ENCODE measurements around the gene LONRF3. TPM values are rescaled to one million over a fixed set of nuclear protein-coding genes. Genes with fewer than 3 reads are reported as not detected.

LONRF3 gene
- total and polyA plus RNA-seq, 2 of the 13 experiments (the other 11 are each of a cell fraction or from before 2014, with no cell fraction given) = 4.8 to 11.6 TPM

DNA sequence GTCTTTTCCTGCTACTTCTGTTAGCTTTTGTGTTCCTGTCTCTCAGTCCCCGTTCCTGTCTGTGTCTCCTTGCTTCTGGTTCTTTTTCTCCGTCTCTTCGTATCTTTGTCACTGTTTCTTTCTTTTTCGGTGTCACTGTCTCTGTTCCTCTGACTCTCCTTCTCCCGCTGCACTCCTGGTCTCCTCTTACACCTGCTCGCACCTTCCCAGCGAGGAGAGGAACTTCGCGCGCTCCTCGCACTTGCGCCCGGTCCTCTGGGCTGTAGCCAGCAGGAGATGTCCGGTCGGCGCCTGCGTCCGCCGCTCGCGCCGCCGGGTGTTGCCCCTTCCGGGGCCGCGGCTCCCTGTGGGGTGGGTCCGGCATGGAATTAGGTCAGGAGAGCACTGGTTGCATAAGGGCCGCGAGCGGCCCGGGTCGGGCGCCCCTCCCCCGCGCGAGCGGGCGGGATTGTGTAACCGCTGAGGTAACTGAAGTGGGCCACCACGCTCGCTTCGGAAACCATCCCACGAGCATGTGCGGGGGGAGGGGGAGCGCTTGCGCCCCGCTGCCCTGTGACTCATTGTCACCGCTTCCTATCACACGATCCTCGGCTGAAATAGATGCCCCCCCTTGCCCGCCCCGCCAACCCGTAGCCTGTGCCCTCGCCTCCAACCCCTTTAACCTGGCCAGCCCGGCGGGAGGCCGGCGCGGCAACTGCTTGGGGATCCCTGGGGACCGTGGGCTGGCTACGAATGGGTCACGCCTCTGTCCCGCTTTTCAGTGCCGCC lies 1.6 kb downstream of the LONRF3 start (continued):
- TF ChIP-seq, protein P1, sequence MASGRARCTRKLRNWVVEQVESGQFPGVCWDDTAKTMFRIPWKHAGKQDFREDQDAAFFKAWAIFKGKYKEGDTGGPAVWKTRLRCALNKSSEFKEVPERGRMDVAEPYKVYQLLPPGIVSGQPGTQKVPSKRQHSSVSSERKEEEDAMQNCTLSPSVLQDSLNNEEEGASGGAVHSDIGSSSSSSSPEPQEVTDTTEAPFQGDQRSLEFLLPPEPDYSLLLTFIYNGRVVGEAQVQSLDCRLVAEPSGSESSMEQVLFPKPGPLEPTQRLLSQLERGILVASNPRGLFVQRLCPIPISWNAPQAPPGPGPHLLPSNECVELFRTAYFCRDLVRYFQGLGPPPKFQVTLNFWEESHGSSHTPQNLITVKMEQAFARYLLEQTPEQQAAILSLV (CRISPR knock-in tag; IDR thresholded peaks at IDR 0.05; ENCODE audit: borderline replicate concordance) = no peak
- TF ChIP-seq ZNF24 (IDR thresholded peaks at IDR 0.05) = no peak
- TF ChIP-seq ZFP36L2 (CRISPR knock-in tag; IDR thresholded peaks at IDR 0.05) = no peak
- no peak for TF ChIP-seq ZKSCAN1 (IDR thresholded peaks at IDR 0.05; ENCODE audit: low read length)
- TF ChIP-seq, protein P2, sequence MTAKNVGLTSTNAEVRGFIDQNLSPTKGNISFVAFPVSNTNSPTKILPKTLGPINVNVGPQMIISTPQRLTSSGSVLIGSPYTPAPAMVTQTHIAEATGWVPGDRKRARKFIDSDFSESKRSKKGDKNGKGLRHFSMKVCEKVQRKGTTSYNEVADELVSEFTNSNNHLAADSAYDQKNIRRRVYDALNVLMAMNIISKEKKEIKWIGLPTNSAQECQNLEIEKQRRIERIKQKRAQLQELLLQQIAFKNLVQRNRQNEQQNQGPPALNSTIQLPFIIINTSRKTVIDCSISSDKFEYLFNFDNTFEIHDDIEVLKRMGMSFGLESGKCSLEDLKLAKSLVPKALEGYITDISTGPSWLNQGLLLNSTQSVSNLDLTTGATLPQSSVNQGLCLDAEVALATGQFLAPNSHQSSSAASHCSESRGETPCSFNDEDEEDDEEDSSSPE (CRISPR knock-in tag; IDR thresholded peaks at IDR 0.05) = peak; percentile 54
- TF ChIP-seq PHB2 (IDR thresholded peaks at IDR 0.05; ENCODE audit: partially characterized antibody) = no peak
- TF ChIP-seq RBFOX2 (IDR thresholded peaks at IDR 0.05; ENCODE audit: low read depth, low read length) = peak; percentile 42; the same call in 1 of the 2 replicates
- TF ChIP-seq CEBPG (CRISPR knock-in tag; IDR thresholded peaks at IDR 0.05) = peak; percentile 89
- TF ChIP-seq, protein P3, sequence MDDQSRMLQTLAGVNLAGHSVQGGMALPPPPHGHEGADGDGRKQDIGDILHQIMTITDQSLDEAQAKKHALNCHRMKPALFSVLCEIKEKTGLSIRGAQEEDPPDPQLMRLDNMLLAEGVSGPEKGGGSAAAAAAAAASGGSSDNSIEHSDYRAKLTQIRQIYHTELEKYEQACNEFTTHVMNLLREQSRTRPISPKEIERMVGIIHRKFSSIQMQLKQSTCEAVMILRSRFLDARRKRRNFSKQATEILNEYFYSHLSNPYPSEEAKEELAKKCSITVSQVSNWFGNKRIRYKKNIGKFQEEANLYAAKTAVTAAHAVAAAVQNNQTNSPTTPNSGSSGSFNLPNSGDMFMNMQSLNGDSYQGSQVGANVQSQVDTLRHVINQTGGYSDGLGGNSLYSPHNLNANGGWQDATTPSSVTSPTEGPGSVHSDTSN (CRISPR knock-in tag; IDR thresholded peaks at IDR 0.05; ENCODE audit: borderline replicate concordance) = no peak
- TF ChIP-seq ZNF670 (CRISPR knock-in tag; IDR thresholded peaks at IDR 0.05; ENCODE audit: borderline replicate concordance) = no peak
- 0 out of 2 replicates have a peak, but pooled peaks have one; percentile 20 for TF ChIP-seq MIER3 (CRISPR knock-in tag; IDR thresholded peaks at IDR 0.05; ENCODE audit: borderline replicate concordance)
- no peak for TF ChIP-seq TGIF2 (CRISPR knock-in tag; IDR thresholded peaks at IDR 0.05)
- TF ChIP-seq ZNF33A (CRISPR knock-in tag; IDR thresholded peaks at IDR 0.05; ENCODE audit: borderline replicate concordance) = no peak
- no peak for TF ChIP-seq ZBTB8A (CRISPR knock-in tag; IDR thresholded peaks at IDR 0.05; ENCODE audit: borderline replicate concordance, low read depth)
- no peak for TF ChIP-seq SUZ12 (IDR thresholded peaks at IDR 0.05; ENCODE audit: low read depth, low read length)
- TF ChIP-seq ZNF251 (CRISPR knock-in tag; IDR thresholded peaks at IDR 0.05) = no peak
- TF ChIP-seq MEF2D (CRISPR knock-in tag; IDR thresholded peaks at IDR 0.05) = peak; percentile 36; the same call in 1 of the 2 replicates
- TF ChIP-seq CREM (IDR thresholded peaks at IDR 0.05) = peak; percentile 26; the same call in 1 of the 2 replicates
- TF ChIP-seq CREM (CRISPR knock-in tag; IDR thresholded peaks at IDR 0.05) = no peak
- TF ChIP-seq ZNF451 (CRISPR knock-in tag; IDR thresholded peaks at IDR 0.05) = no peak
- no peak for TF ChIP-seq GLI4 (CRISPR knock-in tag; IDR thresholded peaks at IDR 0.05; ENCODE audit: borderline replicate concordance)
- TF ChIP-seq IKZF1 (IDR thresholded peaks at IDR 0.05) = no peak
- TF ChIP-seq ZNF160 (CRISPR knock-in tag; IDR thresholded peaks at IDR 0.05) = no peak
- TF ChIP-seq MAF1 (CRISPR knock-in tag; IDR thresholded peaks at IDR 0.05; ENCODE audit: borderline replicate concordance) = no peak
- no peak for TF ChIP-seq TEAD3 (CRISPR knock-in tag; optimal IDR thresholded peaks at IDR 0.05; ENCODE audit: borderline replicate concordance)
- no peak; the same call in 1 of the 2 replicates for TF ChIP-seq ZFX (CRISPR knock-in tag; IDR thresholded peaks at IDR 0.05; ENCODE audit: low read depth)
- no peak; the same call in 2 of the 3 replicates for TF ChIP-seq MXI1 (IDR thresholded peaks at IDR 0.05; ENCODE audit: borderline replicate concordance, low read depth, low read length)
- no peak for TF ChIP-seq SMAD1 (CRISPR knock-in tag; IDR thresholded peaks at IDR 0.05; ENCODE audit: borderline replicate concordance, low read depth)

Measured in HepG2 (cell line).